Measurements from ENCODE around the gene AVP. TPM values are rescaled to one million over a fixed set of nuclear protein-coding genes. Genes with fewer than 3 reads are reported as not detected.

The AVP gene
- total and polyA plus RNA-seq, 2 experiments from 2014 or later, result 0.67 to 1.3 TPM

- H3K4me3 ChIP-seq, result no peak overlapping the region
- no peaks in the 10 kb centered on the region for H3K79me2 ChIP-seq
- no peaks in the 10 kb centered on the region for H3K9me2 ChIP-seq (replicated peaks; ENCODE audit: insufficient read depth)
- no peak for DNase-seq (ENCODE audit: low spot score)
- WGBS (ENCODE audit: low lambda C conversion rate, missing lambda C conversion rate), result 85% methylated on average over 20 of the region's 22 CpGs
- peaks cover 10% of the 10 kb centered on the region for H3K4me1 ChIP-seq (ENCODE audit: insufficient read depth)
- H3K4me2 ChIP-seq, result peak overlapping the region; percentile 97
- H3K27ac ChIP-seq, result no peak overlapping the region
- no peaks in the 10 kb centered on the region for H3K36me3 ChIP-seq (replicated peaks; ENCODE audit: insufficient read depth, low read depth)
- peaks cover 16% of the 10 kb centered on the region for H3K27me3 ChIP-seq
- H4K20me1 ChIP-seq (ENCODE audit: insufficient read depth, poor library complexity, severe bottlenecking), result no peaks in the 10 kb centered on the region
- H3K9me3 ChIP-seq (ENCODE audit: low read depth), result no peaks in the 10 kb centered on the region
- no peak for TF ChIP-seq CTCF (IDR thresholded peaks at IDR 0.05; ENCODE audit: poor library complexity)
- TF ChIP-seq EZH2phosphoT487 (IDR thresholded peaks at IDR 0.05; ENCODE audit: low read depth, severe bottlenecking, unreplicated experiment), result no peak
- TF ChIP-seq EZH2 (IDR thresholded peaks at IDR 0.05; ENCODE audit: borderline replicate concordance), result no peak
- peak overlapping the region; percentile 90 for H2AFZ ChIP-seq
Measured at GRCh38 chr20:3072530-3073250, 11.8 kb downstream of the AVP start.

- H3K4me2 ChIP-seq, result peak within 1 kb of the TSS; percentile 97
- peaks cover 15% of the 10 kb centered on the region for H3K27me3 ChIP-seq
- WGBS (ENCODE audit: low lambda C conversion rate, missing lambda C conversion rate), result 26% methylated on average over 59 of the region's 95 CpGs
- H2AFZ ChIP-seq, result peak within 1 kb of the TSS; percentile 90
- peak within 1 kb of the TSS; percentile 42 for H3K4me3 ChIP-seq
- DNase-seq (ENCODE audit: low spot score), result peak; percentile 53
- no peaks in the 10 kb centered on the region for H3K36me3 ChIP-seq (replicated peaks; ENCODE audit: insufficient read depth, low read depth)
- no peaks in the 10 kb centered on the region for H3K79me2 ChIP-seq
- H3K27ac ChIP-seq, result no peak within 1 kb of the TSS
- H3K9me2 ChIP-seq (replicated peaks; ENCODE audit: insufficient read depth), result no peaks in the 10 kb centered on the region
- no peaks in the 10 kb centered on the region for H4K20me1 ChIP-seq (ENCODE audit: insufficient read depth, poor library complexity, severe bottlenecking)
- TF ChIP-seq EZH2phosphoT487 (IDR thresholded peaks at IDR 0.05; ENCODE audit: low read depth, severe bottlenecking, unreplicated experiment) (no peak), CTCF (IDR thresholded peaks at IDR 0.05; ENCODE audit: poor library complexity) (no peak), EZH2 (IDR thresholded peaks at IDR 0.05; ENCODE audit: borderline replicate concordance) (peak; percentile 79)
- peaks cover 10% of the 10 kb centered on the region for H3K4me1 ChIP-seq (ENCODE audit: insufficient read depth)
- H3K9me3 ChIP-seq (ENCODE audit: low read depth), result no peaks in the 10 kb centered on the region
Measured at GRCh38 chr20:3071610-3072529, 12.7 kb downstream of the AVP start, which contains the start of gene OXT. Gene OXT, plus strand, starts transcription at chr20:3071620. Its CDS starts 36 bp downstream, at chr20:3071656.

- 91% methylated on average over 16 of the region's 16 CpGs for WGBS (ENCODE audit: low lambda C conversion rate, missing lambda C conversion rate)
- Histone ChIP-seq H3K9me3 (ENCODE audit: low read depth) (no peaks in the 10 kb centered on the region), H3K9me2 (replicated peaks; ENCODE audit: insufficient read depth) (no peaks in the 10 kb centered on the region), H3K4me3 (no peak overlapping the region), H4K20me1 (ENCODE audit: insufficient read depth, poor library complexity, severe bottlenecking) (no peaks in the 10 kb centered on the region), H3K27ac (no peak overlapping the region), H3K27me3 (peaks cover 15% of the 10 kb centered on the region), H3K36me3 (replicated peaks; ENCODE audit: insufficient read depth, low read depth) (no peaks in the 10 kb centered on the region), H3K79me2 (no peaks in the 10 kb centered on the region), H2AFZ (no peak overlapping the region), H3K4me1 (ENCODE audit: insufficient read depth) (peaks cover 10% of the 10 kb centered on the region), H3K4me2 (peak overlapping the region; percentile 97)
- DNase-seq (ENCODE audit: low spot score), result no peak
- TF ChIP-seq EZH2phosphoT487 (IDR thresholded peaks at IDR 0.05; ENCODE audit: low read depth, severe bottlenecking, unreplicated experiment) (no peak), CTCF (IDR thresholded peaks at IDR 0.05; ENCODE audit: poor library complexity) (no peak), EZH2 (IDR thresholded peaks at IDR 0.05; ENCODE audit: borderline replicate concordance) (no peak)
Measured at GRCh38 chr20:3071266-3071609, 13.3 kb downstream of the AVP start.

Measured in hepatocyte (in vitro differentiated cells).